HG02759 (cell line): ENCODE data around the gene UBA7.
"Not testable (repeated sequence)": the region's sequence is repeated elsewhere in the genome, so short reads cannot be mapped to it uniquely, and the experiment has no call there.

Experiments
- ATAC-seq: cut with Tn5 transposase; IDR thresholded peaks from one replicate; pipeline ENCODE4 v1.9.1; 2021; ENCODE audit warnings: mild to moderate bottlenecking, moderate library complexity; ENCODE audit not compliant: unreplicated experiment

The UBA7 gene, protein sequence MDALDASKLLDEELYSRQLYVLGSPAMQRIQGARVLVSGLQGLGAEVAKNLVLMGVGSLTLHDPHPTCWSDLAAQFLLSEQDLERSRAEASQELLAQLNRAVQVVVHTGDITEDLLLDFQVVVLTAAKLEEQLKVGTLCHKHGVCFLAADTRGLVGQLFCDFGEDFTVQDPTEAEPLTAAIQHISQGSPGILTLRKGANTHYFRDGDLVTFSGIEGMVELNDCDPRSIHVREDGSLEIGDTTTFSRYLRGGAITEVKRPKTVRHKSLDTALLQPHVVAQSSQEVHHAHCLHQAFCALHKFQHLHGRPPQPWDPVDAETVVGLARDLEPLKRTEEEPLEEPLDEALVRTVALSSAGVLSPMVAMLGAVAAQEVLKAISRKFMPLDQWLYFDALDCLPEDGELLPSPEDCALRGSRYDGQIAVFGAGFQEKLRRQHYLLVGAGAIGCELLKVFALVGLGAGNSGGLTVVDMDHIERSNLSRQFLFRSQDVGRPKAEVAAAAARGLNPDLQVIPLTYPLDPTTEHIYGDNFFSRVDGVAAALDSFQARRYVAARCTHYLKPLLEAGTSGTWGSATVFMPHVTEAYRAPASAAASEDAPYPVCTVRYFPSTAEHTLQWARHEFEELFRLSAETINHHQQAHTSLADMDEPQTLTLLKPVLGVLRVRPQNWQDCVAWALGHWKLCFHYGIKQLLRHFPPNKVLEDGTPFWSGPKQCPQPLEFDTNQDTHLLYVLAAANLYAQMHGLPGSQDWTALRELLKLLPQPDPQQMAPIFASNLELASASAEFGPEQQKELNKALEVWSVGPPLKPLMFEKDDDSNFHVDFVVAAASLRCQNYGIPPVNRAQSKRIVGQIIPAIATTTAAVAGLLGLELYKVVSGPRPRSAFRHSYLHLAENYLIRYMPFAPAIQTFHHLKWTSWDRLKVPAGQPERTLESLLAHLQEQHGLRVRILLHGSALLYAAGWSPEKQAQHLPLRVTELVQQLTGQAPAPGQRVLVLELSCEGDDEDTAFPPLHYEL

DNA sequence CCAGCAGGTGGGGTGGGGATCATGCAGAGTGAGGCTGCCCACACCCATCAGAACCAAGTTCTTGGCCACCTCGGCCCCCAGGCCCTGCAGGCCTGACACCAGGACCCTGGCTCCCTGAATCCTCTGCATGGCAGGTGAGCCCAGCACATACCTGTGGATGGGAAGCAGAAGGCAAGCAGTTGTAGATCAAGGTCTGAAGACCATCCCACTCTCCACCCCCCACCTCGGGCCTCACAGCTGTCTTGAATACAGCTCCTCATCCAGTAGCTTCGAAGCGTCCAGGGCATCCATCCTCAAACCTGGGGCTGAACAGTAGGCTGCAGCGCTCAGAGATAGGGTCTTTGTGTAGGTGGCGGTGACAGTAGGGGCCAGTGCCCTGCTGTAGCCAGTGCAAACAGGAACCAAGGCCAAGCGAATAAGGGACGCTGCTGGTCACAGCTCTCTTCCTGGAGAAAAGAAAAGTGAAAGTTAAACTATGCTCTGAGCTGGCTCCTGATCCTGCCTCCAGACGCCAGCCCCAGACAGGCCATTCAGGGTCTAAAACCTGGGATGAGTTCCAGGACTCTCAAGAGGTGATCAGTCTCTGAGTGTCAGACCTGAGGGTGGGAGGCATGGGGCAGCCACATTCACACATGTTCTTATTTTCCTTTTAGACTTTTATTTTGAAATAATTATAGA is at the start of gene UBA7:
Gene UBA7, minus strand, starts transcription at position 457 of the 678 bp plus-strand sequence. Its CDS starts 166 bp downstream, at position 291.
- peak; percentile 67 for ATAC-seq

DNA sequence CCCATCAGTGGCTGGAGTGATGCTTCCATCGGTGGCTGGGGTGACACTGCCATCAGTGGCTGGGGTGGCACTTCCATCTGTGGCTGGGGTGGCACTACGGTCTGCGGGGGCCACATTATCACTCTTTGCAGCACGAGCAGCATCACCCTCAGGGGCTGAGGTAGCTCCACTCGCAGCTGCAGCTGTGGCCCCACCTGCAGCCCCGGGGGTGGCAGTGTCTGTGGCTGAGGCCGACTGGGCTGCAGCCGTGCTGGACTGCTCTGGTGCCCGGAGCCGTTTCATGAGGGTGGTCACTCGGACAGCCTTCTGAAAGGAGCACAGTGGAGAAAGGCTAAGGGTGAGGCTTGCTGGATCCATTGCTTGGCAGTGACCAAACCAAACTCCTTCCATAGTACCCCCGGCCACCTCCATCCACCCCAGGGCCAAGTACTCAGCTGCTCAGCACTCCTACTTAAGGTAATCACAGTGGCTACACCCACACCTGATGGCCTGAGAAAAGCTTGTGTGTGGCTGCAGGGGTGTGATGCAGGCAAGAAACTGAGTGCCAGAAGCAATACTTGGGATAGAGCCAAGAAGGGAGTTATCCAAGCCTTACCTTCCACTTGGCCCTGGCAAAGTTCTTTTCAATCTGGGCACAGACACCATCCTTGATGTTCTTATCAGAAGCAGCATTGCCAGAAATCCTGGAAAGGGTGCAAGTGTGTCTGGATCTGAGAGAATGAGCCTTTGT is 46.0 kb upstream of the UBA7 start:
- no peak for ATAC-seq

DNA sequence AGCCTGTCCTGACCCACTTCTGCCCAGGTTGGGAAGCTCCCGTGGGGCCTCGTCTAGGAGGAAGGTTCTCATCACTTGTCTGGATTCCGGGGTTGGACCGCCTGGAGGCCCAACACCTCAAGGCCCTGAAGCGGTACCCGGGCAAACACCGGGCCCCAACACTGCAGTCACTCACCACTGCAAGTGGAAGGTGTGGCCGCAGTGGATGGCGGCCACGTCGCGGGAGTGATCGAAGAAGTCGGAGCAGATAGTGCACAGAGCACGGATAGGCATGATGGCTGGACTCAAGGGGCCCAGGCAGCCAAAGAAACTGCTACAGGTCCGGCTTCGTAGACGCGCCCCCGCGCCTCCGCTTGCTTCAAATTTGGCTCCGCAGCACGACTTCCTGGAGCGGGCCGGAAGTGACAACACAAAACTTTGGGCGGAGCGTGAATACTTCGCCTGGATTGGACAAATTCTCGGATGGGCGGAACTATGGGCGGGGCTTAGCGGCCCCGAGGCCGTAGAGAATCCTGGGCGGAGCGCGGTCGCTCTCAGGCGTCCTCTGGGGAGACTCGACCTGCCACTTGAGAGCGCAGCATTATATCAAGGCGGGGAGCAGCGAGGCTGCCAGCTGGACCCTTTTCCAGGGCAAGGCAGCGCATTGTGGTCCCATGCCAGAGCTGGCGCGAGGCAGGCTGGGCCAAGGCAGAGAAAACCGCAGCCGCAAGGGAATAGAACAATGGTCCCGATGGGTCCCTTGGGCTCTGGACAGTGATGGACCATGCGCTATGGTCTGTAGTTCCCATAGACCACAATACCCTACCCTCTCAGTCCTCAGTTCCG is 42.6 kb upstream of the UBA7 start, which contains the start of gene TRAIP:
Gene TRAIP, minus strand, starts transcription at position 384 of the 825 bp plus-strand sequence. Its CDS starts 111 bp downstream, at position 273.
- peak; percentile 97 for ATAC-seq

DNA sequence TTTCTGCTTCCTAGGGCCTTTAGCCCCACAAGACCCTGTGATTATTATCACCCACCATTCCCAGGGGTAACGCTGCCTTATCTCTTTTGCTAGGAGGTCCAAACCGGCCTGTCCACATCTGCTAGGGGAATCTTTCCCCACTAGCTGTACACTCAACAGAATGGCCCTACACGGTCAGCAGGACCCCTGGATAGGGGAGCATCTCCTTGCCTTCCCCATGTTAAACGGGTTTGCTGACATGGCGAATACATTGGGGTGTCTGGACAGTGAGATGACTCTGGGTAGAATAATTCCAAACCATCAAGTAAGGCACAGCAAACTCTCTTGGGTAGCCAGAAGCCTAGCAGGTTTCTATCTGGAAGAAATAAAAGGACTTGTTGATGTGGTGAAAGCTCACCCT is 41.9 kb upstream of the UBA7 start:
- no peak for ATAC-seq

DNA sequence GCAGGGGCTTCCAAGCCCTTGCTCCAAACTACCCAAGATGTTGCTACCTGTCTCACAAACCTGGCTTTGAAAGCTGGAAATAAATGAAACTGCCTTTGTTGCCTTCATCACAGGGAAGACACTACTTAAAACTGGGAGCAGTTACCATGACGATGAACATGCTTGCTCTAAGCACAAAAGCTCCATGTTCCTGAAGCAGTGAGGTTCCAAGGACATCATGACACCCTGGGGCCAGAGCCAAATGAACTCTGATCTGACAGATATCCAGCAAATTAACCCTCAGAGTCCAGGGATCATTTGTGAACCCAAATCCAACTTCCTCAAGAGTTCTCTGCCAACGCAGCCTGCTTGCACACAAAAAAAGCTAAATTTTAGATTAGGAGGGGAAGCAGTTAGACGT is 31.9 kb upstream of the UBA7 start:
- ATAC-seq = no peak

DNA sequence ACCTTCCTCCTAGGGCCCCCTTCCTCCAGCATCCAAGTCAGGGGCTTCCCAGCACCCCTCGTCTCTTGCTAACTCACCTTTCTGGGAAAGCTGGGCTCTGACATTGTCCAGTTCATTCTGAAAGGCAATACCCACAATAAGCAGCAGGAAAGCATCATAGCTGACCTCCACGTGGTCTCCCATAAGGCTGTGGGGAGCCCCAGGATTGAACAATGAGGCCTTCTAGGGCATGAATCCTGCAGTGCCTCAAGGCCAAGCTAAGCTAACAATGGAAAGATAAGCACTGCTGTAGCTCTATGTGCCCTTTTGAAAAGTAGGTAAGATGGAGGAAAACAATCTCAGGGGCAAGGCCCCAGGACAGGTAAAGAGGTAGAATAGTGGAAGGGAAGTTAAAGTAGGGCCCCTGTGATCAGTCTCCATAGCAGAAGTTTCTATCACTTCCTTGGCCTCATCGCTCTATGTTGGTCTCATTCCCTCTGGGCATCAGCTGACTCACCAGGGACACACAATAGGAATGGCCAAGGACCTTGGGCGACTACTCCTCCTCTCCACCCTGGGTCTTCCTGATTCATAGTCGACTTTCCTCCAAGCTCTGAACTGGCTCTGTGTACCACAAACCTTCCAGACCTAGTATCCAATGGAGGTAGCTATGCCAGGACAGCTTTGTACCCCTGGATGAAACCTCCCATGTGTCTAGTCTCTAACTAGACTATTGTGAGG is 30.9 kb upstream of the UBA7 start:
- no peak for ATAC-seq

DNA sequence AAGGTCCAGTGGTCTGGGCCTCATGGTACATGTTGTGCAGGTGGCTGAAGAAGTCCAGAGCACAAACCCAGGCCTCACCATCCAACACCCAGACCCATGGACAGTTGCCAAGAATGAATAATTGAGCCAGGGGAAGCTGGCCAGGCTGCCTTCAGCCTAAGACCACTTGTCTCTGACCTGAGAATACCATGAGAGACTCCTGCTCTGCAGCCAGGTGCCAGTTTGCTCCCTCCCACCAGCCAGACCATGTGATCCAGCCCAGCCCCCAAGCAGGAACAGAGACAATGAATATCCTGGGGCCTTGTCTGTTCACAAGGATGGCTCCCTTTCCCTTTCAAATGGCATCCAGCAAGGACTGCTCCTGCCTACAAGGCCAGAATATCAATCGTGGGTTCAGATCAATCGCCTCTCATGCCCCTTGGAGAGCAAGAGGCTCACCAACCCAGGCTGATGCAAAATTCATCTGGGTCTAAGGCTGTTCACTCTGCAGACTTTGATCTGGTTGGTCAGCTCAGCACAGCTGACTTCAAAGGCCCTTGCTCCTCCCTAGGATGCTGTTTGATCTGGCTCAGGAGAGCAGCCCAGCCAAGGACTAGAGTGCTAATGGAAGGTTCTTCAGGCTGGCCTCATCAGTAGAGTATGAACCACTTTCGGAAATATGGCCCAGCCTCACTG is 29.2 kb upstream of the UBA7 start:
- no peak for ATAC-seq

DNA sequence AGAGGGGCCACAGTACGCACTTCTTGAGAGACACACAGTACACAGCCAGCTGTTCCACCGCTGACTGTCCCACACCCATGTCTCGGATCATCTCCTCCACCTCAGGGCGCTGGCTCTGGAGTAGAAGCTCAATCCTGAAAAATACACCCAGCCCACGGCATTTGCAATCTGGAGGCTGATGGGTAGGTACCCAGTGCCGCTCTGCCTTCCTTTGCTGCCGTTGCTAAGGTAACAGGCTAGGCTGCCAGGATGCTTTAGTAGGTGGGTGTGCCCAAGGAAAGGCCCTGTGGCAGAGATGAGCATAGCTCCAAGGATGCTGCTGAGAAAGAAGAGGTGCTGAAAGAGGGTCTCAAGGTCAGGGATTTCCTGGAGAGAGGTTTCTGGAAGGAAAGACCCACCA is 28.1 kb upstream of the UBA7 start:
- no peak for ATAC-seq

DNA sequence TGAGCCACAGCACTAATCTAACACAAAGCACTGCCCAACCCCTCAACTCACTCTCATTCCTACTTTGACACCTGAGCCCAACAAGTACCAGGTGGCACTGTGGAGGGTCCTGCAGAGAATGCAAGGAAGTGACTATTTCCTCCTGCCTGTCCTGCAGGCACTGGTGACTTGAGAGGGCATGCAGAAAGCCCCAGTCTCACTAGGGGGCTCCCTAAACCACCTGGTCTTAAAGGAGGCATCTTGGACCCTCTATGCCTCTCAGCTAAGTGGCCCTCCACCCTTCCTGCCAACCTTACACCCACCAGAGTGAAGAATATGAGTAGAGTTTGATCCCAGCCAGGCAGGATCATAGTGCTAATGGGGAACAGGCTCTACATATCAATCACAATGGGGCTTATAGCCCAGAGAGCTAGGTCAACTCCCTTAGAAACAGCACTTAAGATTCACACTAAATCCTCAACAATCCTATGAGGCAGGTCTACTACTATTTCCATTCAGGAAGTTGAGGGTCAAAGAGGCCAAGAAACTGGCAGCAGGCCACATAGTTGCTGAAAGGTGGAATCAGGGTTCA is 27.5 kb upstream of the UBA7 start:
- ATAC-seq = no peak

DNA sequence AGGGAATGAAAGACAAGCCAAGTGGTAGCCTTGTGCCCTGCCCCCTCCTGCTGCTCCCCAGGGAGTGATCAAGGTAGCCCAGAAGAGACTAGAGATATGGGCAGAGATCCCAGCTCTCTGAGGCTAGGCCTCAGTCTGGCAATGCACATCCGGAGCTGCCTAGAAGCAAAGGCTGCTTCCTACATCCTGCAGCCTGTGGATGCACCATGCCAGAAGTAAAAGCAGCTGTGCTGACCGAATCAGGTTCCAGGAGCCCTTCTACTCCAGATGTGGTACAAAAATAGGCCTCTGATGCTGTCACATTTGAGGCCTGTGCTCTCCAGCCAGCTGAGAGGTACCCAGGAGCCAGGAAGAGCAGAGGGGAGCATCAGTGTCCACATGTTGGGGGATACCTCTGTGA is 26.6 kb upstream of the UBA7 start:
- no peak for ATAC-seq

DNA sequence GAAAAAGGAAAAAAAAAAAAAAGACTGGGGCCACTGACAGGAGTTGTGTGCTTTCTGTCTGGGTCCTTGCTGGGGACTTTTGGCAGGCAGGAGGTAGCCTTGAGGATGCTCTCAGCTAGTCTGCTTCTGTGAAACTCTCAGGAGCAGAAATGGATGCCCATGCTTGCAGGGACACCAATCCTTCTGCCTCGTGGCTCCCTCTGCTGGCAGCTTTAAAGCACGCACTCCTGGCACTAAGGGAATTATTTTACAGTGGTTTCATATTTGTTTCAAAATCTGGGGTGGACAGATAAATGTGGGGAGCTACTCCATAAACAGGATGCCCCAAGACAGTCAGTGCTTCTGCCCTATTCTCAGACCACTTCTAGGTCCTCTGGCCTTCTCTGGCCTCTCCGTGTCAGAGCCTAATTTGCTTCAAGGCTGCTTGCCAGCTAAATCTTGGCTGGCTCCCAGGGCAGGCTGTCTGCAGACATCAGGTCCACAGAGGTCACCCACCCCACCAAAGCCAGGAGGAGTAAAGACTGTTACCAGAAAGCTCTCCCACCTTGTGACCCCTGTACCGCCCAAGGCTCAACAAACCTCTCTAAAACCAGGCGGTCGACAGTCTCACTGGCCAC is 25.5 kb upstream of the UBA7 start:
- ATAC-seq = no peak

DNA sequence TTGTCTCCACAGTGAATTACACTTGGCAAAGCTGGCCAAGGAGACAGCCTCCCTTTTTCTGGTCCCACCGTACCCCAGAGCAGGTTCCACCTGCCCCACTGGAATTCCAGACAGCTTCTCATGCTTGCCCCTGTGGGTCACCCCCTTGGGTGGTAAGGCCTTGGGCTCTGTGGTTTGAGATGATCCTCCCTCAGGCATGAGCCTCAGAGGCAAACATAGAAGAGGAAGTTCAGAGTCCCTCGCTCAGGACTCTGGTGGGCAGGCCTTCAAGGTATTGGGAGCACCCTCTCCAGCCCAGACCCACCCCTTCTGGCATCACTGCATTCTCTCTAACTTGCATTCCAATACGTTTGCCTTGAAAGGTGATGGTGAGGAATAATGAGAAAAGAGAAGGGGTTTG is 17.6 kb upstream of the UBA7 start:
- ATAC-seq = no peak

DNA sequence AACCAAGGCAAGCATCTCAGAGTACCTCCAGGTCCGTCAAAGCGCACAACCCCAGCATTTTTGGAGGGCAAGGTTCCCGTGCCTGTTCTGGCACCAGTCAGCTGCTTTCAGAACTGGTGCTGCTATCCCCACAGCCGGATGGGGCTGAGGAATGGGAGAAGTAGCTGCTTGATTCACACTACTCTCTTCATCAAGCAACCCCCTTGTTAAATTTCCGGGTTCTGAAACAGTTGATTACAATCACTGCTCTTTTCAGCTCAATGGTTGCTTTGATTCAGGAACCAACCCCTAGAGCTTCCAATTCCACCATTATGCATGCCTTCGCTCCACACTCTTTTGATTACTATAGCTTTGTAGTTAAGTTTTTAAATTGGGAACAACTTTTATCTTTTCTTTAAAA is 12.3 kb upstream of the UBA7 start:
- ATAC-seq = no peak

DNA sequence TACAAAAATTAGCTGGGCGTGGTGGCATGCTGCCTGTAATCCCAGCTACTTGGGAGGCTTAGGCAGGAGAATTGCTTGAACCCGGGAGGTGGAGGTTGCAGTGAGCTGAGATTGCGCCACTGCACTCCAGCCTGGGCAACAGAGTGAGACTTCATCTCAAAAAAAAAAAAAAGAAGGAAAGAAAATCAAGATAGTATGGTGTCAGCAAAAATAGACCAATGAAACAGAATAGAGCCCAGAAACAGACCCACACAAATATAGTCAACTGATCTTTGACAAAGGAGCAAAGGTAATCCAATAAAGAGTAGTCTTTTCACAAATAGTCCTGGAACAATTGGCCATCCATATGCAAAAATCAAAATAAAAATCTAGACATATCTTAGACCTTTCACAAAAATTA is 9.4 kb upstream of the UBA7 start:
- not testable (repeated sequence) for ATAC-seq

DNA sequence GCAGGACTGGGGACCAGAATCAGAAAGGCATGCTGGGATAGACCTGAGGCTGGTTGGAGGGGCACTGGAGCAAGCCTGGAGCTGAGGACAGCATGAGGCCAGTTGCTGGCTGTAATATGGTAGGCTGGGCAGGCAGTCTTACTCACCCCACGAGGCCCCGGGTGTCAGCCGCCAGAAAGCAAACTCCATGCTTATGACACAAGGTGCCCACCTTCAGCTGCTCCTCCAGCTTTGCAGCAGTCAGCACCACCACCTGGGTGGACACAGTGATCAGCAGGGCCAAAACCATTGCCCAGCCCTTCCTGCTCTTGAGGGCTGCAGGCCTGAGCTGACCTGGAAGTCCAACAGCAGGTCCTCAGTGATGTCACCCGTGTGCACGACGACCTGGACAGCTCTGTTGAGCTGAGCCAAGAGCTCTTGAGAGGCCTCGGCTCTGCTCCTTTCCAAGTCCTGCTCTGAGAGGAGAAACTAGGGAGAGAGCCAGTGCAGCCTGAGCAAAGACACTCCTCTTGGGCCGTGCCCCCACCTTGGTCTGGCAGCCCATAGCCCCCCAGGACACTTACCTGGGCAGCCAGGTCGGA is 747 bp downstream of the UBA7 start:
- ATAC-seq = no peak

DNA sequence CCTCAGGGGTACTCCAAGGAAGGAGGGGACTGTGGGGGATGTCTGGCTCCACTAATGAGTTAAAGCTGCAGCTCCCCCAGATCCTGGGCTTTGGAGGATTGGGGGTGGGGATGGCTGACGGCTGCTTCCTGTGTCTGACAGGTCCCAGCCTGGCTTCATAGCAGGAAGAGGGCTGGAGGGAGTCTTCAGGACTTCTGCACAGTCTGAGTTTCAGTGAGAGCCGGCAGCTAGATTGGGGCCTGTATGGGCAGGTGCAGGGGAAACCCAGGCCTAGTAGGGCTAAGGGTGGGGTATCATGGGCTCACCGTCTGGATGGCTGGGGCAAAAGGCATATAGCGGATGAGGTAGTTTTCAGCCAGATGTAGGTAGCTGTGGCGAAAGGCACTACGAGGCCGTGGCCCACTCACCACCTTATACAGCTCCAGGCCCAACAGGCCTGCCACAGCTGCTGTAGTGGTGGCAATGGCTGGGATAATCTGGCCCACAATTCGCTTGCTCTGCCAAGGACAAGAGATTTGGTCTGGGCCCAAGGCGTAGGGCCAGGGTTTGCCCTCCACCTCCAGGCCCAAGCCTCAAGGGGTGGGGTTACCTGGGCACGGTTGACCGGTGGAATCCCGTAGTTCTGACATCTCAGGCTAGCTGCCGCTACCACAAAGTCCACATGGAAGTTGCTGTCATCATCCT is 6.2 kb downstream of the UBA7 start:
- ATAC-seq = no peak

DNA sequence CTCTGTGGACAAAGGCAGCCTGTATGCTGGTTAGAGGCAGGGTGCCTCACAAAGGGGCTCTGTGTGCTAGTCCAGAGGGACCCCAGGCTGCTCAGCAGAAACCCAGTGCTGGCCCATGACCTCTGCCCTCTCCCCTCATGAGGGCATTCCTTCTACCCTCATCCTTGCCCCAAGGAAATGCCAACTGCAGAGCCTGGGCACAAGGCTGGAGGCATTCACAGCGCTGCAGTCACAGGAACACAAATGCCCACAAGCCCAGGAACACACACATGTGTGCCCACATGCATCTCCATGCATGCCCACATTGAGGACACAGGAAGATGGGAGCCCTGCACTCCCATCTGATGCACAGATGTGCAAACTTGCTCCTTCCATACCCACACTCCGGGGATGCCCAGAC is 6.9 kb downstream of the UBA7 start:
- no peak for ATAC-seq
